Breast epithelium (tissue), 4 donors: ENCODE data around the gene SNTB2. TPM values are rescaled to one million over a fixed set of nuclear protein-coding genes. Genes with fewer than 3 reads are reported as not detected.

Experiments
- DNase-seq, 2 donors: peaks; one replicate each; pipeline ENCODE4 v3.0.0-alpha.2; 2019; ENCODE audit warnings: low spot score in 2 of 2
- H3K27ac ChIP-seq, 2 donors: fragments of 200-600 bp; sonication (generic) in 1 of 2; one replicate each; pipeline ENCODE4 v1.5.1; 2016 to 2019; ENCODE audit warnings: mild to moderate bottlenecking in 1 of 2
- H3K27me3 ChIP-seq, 2 donors: fragments of 200-600 bp; sonication (generic) in 1 of 2; one replicate each; pipeline versions ENCODE4 v1.5.1 to v1.6.0; 2017 to 2019; ENCODE audit warnings: control low read depth in 1 of 2, mild to moderate bottlenecking in 1 of 2
- H3K36me3 ChIP-seq: fragments of 200-600 bp; one replicate; pipeline ENCODE4 v1.5.1; 2019
- H3K4me1 ChIP-seq, 2 donors: fragments of 200-600 bp; sonication (generic); one replicate each; pipeline ENCODE4 v1.5.1; 2016 to 2019; ENCODE audit warnings: control low read depth in 1 of 2
- H3K4me3 ChIP-seq, 3 donors: fragments of 200-600 bp; sonication (generic); 1 replicate in 2 of 3; 2 replicates in 1 of 3; pipeline ENCODE4 v1.5.1; 2016 to 2019; ENCODE audit warnings: mild to moderate bottlenecking in 3 of 3, moderate library complexity in 2 of 3
- H3K9me3 ChIP-seq, 2 donors: fragments of 200-600 bp; sonication (generic) in 1 of 2; one replicate each; pipeline ENCODE4 v1.5.1; 2016 to 2019; ENCODE audit warnings: control low read depth in 1 of 2
- POLR2A ChIP-seq: fragments of 450-650 bp; IDR thresholded peaks from one replicate; pipeline ENCODE4 v1.6.1; 2016; ENCODE audit warnings: antibody characterized with exemption, mild to moderate bottlenecking, moderate library complexity
- POLR2AphosphoS5 ChIP-seq, 3 donors: sonication (generic); formaldehyde crosslinking; IDR thresholded peaks; one replicate each; pipeline ENCODE4 v1.6.1; 2017; ENCODE audit warnings: antibody characterized with exemption in 3 of 3
- intact Hi-C: fragments of 100-400 bp; cut with DNase I; formaldehyde crosslinking; loops from one replicate; pipeline ENCODE4 v1.15.1; 2023; ENCODE audit warnings: low total_unique reads
- total RNA-seq, 3 donors: library from RNA; depleted of rRNA; stranded (reverse); fragments of >200 nt; gene quantifications; one replicate each; pipeline ENCODE4 v1.1.0, GENCODE V29; 2016
- TF ChIP-seq, protein P1 (sequence below), 3 donors: fragments of 450-650 bp; IDR thresholded peaks; one replicate each; pipeline ENCODE4 v1.5.1; 2016 to 2017; ENCODE audit warnings: antibody characterized with exemption in 3 of 3, mild to moderate bottlenecking in 3 of 3, moderate library complexity in 3 of 3

SNTB2 gene
- total RNA-seq, 3 donors from 2014 or later, result 29.8 to 78.1 (median 36.6) TPM

DNA sequence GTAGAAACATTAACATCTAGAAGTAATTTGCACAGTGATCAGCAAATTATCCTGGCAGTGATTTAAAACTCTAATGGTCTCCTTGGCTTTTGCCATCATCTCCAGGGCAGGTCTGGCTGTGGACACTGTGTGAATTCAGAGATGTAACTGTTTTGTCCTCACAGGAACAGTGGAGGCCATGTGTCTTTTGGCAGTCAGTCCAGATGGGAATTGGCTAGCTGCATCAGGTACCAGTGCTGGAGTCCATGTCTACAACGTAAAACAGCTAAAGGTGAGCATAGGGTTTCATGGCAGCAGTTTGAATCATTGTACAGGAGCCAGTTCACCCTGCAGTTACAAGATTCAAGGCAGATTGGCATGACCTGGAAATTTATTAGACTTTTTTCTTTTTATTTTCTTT lies 26.8 kb upstream of the SNTB2 start:
- H3K4me3 ChIP-seq, result no peak overlapping the region
- intact Hi-C loops, result no loop called here
- TF ChIP-seq POLR2A, result no peak
- TF ChIP-seq, protein P1, sequence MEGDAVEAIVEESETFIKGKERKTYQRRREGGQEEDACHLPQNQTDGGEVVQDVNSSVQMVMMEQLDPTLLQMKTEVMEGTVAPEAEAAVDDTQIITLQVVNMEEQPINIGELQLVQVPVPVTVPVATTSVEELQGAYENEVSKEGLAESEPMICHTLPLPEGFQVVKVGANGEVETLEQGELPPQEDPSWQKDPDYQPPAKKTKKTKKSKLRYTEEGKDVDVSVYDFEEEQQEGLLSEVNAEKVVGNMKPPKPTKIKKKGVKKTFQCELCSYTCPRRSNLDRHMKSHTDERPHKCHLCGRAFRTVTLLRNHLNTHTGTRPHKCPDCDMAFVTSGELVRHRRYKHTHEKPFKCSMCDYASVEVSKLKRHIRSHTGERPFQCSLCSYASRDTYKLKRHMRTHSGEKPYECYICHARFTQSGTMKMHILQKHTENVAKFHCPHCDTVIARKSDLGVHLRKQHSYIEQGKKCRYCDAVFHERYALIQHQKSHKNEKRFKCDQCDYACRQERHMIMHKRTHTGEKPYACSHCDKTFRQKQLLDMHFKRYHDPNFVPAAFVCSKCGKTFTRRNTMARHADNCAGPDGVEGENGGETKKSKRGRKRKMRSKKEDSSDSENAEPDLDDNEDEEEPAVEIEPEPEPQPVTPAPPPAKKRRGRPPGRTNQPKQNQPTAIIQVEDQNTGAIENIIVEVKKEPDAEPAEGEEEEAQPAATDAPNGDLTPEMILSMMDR (IDR thresholded peaks at IDR 0.05), result no peak
- no peak for TF ChIP-seq POLR2AphosphoS5 (IDR thresholded peaks at IDR 0.05)
- no peak for DNase-seq
- H3K9me3 ChIP-seq, result no peaks in the 10 kb centered on the region
- no peaks in the 10 kb centered on the region for H3K36me3 ChIP-seq
- H3K4me1 ChIP-seq, result no peaks in the 10 kb centered on the region
- H3K27me3 ChIP-seq, result no peaks in the 10 kb centered on the region
- H3K27ac ChIP-seq, result no peak overlapping the region

DNA sequence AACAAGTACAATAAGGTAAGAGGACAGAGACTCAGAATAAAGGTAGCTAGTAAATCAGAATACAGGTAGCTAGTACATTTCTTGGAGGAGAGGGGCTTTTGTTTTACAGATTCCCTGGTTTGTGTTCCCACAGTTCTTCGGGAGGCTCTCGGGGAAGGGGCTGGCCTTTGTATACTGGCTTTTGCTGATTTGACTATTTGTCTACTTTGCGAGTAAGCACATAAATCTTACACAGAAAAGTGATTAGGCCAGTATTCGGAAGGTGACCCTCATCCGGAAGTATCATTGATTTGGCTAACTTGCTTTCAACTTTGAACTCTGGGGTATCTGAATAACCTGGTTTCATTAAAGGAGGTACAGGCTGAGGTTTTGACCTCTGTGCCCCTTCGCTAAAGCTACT lies 21.4 kb upstream of the SNTB2 start:
- TF ChIP-seq POLR2AphosphoS5 (IDR thresholded peaks at IDR 0.05) (no peak), POLR2A (no peak)
- TF ChIP-seq, protein P1 (IDR thresholded peaks at IDR 0.05), result no peak
- Histone ChIP-seq H3K9me3 (no peaks in the 10 kb centered on the region), H3K4me3 (no peak overlapping the region), H3K4me1 (no peaks in the 10 kb centered on the region), H3K36me3 (no peaks in the 10 kb centered on the region), H3K27me3 (no peaks in the 10 kb centered on the region), H3K27ac (no peak overlapping the region)
- intact Hi-C loops, result no loop called here
- no peak for DNase-seq

DNA sequence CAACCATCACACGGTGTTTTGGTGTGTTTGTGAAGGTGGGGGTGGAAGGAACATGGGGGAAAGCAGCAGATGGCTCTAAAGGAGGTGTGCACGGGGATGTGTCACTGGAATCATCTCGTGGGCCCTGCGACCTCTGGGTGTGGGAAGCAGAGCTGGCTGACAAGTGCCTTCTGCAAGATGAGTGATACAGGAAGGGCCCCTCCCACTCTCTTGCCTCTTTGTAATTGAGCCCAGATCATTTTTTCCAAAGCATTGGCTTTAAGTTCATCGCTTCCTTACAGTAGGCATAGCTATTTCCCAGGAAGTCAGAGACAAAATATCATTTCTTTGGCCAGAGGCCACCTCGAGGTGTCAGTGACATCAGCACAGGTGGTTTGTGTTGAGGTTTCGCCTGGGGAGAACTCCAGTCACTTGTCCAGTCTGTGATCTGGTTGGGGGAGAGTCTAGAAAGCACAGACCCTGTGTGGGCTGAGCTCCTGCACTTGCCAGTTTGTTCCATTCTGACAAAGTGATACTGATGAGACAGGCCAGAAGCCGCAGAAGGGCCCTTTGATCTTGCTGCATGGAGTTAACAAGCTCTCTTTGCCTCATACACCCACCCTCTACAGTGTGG lies 20.6 kb upstream of the SNTB2 start:
- no peak for DNase-seq
- Histone ChIP-seq H3K9me3 (no peaks in the 10 kb centered on the region), H3K27me3 (no peaks in the 10 kb centered on the region), H3K4me3 (no peak overlapping the region), H3K4me1 (no peaks in the 10 kb centered on the region), H3K36me3 (no peaks in the 10 kb centered on the region), H3K27ac (peak overlapping the region in 1 of 2 donors; percentile 17)
- TF ChIP-seq, protein P1 (IDR thresholded peaks at IDR 0.05), result no peak
- TF ChIP-seq POLR2AphosphoS5 (IDR thresholded peaks at IDR 0.05) (no peak), POLR2A (no peak)
- intact Hi-C loops, result no loop called here

DNA sequence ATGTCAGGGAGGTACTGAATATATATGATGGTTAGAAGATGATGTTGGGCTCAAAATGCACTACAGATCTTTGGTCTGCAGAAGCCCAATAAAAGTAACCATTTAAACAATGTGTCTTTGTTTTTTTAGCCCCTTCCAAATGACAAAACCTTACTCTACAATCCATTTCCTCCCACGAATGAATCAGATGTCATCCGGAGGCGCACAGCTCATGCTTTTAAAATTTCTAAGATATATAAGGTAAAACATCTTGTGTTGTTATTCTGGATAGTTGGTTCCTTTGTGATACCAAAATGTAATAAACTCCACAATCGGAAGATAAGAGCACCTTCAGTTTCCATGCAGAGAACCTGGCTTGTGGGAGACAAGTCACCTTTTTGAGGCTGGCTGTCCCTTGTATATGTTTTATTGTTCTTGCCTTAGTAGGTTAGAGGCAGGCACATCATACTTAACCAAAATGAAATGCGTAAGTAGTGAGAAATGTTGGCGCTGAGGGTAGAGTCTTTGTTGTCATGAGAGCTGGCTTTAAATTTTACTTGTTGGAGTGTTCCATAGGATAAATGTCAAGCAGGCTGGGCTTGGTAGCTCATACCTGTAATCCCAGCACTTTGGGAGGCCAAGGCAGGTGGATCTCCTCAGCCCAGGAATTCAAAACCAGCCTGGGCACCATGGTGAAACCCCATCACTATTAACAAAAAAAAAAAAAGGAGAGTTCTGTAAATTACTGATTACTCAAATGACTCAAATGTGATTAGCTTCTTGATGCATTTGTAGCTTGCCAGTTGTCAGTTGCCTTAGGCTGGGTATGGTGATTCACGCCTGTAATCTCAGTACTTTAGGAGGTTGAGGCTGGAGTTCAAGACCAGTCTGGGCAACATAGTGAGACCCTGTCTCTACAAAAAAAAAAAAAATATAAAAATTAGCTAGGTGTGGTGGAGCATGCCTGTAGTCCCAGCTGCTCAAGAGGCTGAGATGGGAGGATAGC lies 19.7 kb upstream of the SNTB2 start:
- H3K9me3 ChIP-seq, result no peaks in the 10 kb centered on the region
- H3K4me1 ChIP-seq, result no peaks in the 10 kb centered on the region
- intact Hi-C loops, result no loop called here
- TF ChIP-seq POLR2A (no peak), POLR2AphosphoS5 (IDR thresholded peaks at IDR 0.05) (no peak)
- TF ChIP-seq, protein P1 (IDR thresholded peaks at IDR 0.05), result no peak
- no peak for DNase-seq
- H3K36me3 ChIP-seq, result no peaks in the 10 kb centered on the region
- H3K4me3 ChIP-seq, result no peak overlapping the region
- H3K27me3 ChIP-seq, result no peaks in the 10 kb centered on the region
- H3K27ac ChIP-seq, result no peak overlapping the region

DNA sequence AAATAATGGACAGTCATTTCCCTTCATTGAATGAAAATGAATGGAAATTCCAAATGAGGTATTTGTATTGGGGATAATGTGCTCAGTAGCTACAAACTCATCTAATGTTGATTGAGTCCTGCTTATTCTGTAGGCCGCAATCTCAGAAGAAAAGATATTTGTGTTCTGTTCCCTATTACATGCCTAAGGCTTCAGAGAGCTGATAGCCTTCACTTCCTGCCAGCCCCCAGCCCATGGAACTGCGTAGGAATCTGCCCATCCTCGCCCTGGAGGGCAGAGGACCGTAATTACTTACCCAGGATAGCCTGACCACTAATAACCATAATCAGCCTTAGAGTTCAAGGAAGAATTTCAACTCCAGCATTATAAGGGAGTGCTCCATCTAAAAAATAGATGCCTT lies 17.9 kb upstream of the SNTB2 start:
- TF ChIP-seq POLR2A (no peak), POLR2AphosphoS5 (IDR thresholded peaks at IDR 0.05) (no peak)
- TF ChIP-seq, protein P1 (IDR thresholded peaks at IDR 0.05), result no peak
- H3K27ac ChIP-seq, result peak overlapping the region in 1 of 2 donors; percentile 14
- no peaks in the 10 kb centered on the region for H3K9me3 ChIP-seq
- no peak for DNase-seq
- no peaks in the 10 kb centered on the region for H3K36me3 ChIP-seq
- no peak overlapping the region for H3K4me3 ChIP-seq
- no peaks in the 10 kb centered on the region for H3K4me1 ChIP-seq
- intact Hi-C loops, result no loop called here
- H3K27me3 ChIP-seq, result no peaks in the 10 kb centered on the region
